Astrocyte (in vitro differentiated cells and primary cell): ENCODE results near the gene LIPC. TPM values are rescaled to one million over a fixed set of nuclear protein-coding genes. Genes with fewer than 3 reads are reported as not detected.

ENCODE experiments used
- DNase-seq: peaks from one replicate; pipeline ENCODE4 v3.0.0-alpha.2; 2010; ENCODE audit warnings: low read depth
- FAIRE-seq: peaks from 2 replicates; lab custom pipeline; 2011; peaks lifted over from hg19 to GRCh38; lab: Jason Lieb, UNC
- H2AFZ ChIP-seq: 2 replicates; pipeline ENCODE4 v1.6.0; 2012; ENCODE audit warnings: low read depth, low read length, inconsistent platforms
- H3K27ac ChIP-seq: 2 replicates; pipeline ENCODE4 v1.5.1; 2011; ENCODE audit warnings: low read depth, low read length, inconsistent platforms
- H3K27me3 ChIP-seq: 2 replicates; pipeline ENCODE4 v1.6.0; 2011; ENCODE audit warnings: low read length, inconsistent platforms; ENCODE audit not compliant: insufficient read depth
- H3K36me3 ChIP-seq: 2 replicates; pipeline ENCODE4 v1.5.1; 2011; ENCODE audit warnings: low read length, inconsistent platforms; ENCODE audit not compliant: insufficient read depth
- H3K4me1 ChIP-seq: 2 replicates; pipeline ENCODE4 v1.5.1; 2011; ENCODE audit warnings: low read length, inconsistent platforms; ENCODE audit not compliant: insufficient read depth
- H3K4me2 ChIP-seq: 2 replicates; pipeline ENCODE4 v1.6.0; 2012; ENCODE audit warnings: low read length, inconsistent platforms
- H3K4me3 ChIP-seq: 2 replicates; pipeline ENCODE4 v1.5.1; 2011; ENCODE audit warnings: low read depth, mild to moderate bottlenecking, low read length, inconsistent platforms; ENCODE audit not compliant: insufficient read depth
- H3K79me2 ChIP-seq: 2 replicates; pipeline ENCODE4 v1.6.0; 2012; ENCODE audit warnings: mild to moderate bottlenecking, low read length, inconsistent platforms; ENCODE audit not compliant: insufficient read depth
- H3K9ac ChIP-seq: 2 replicates; pipeline ENCODE4 v1.6.0; 2012; ENCODE audit warnings: mild to moderate bottlenecking, low read length, inconsistent platforms
- H3K9me3 ChIP-seq: 2 replicates; pipeline ENCODE4 v1.5.1; 2012; ENCODE audit warnings: low read depth, mild to moderate bottlenecking, low read length, inconsistent platforms; ENCODE audit not compliant: insufficient read depth
- H4K20me1 ChIP-seq: 2 replicates; pipeline ENCODE4 v1.6.0; 2012; ENCODE audit warnings: low read length, inconsistent platforms; ENCODE audit not compliant: insufficient read depth
- H3K27ac Mint-ChIP-seq: one replicate; pipeline ENCODE4 v1.8.0; 2021; ENCODE audit warnings: mild to moderate bottlenecking, mixed read lengths; ENCODE audit not compliant: unreplicated experiment
- H3K27me3 Mint-ChIP-seq: one replicate; pipeline ENCODE4 v1.8.0; 2021; ENCODE audit warnings: low read depth, mixed read lengths; ENCODE audit not compliant: unreplicated experiment
- H3K36me3 Mint-ChIP-seq: one replicate; pipeline ENCODE4 v1.8.0; 2021; ENCODE audit warnings: low read depth, mixed read lengths; ENCODE audit not compliant: unreplicated experiment
- H3K4me1 Mint-ChIP-seq: one replicate; pipeline ENCODE4 v1.8.0; 2021; ENCODE audit warnings: low read depth, mixed read lengths; ENCODE audit not compliant: unreplicated experiment
- H3K4me3 Mint-ChIP-seq: one replicate; pipeline ENCODE4 v1.8.0; 2021; ENCODE audit warnings: mild to moderate bottlenecking, moderate library complexity, mixed read lengths; ENCODE audit not compliant: unreplicated experiment
- H3K9me3 Mint-ChIP-seq: one replicate; pipeline ENCODE4 v1.8.0; 2021; ENCODE audit warnings: mild to moderate bottlenecking, mixed read lengths; ENCODE audit not compliant: unreplicated experiment
- EZH2 ChIP-seq: IDR thresholded peaks from 2 replicates; pipeline ENCODE4 v1.6.1; 2012; ENCODE audit warnings: mild to moderate bottlenecking, low read length, inconsistent platforms; ENCODE audit not compliant: insufficient read depth
- total RNA-seq: library from RNA; stranded (reverse); gene quantifications from 2 replicates; pipeline ENCODE4 v1.2.1, GENCODE V29; 2021
- TF ChIP-seq, protein P1 (sequence below): IDR thresholded peaks from 2 replicates; pipeline ENCODE4 v1.5.1; 2011; ENCODE audit warnings: low read depth, mild to moderate bottlenecking, inconsistent platforms, low read length, moderate library complexity; ENCODE audit not compliant: insufficient read depth

LIPC gene
- total RNA-seq, 1 donor from 2014 or later, result not detected

DNA sequence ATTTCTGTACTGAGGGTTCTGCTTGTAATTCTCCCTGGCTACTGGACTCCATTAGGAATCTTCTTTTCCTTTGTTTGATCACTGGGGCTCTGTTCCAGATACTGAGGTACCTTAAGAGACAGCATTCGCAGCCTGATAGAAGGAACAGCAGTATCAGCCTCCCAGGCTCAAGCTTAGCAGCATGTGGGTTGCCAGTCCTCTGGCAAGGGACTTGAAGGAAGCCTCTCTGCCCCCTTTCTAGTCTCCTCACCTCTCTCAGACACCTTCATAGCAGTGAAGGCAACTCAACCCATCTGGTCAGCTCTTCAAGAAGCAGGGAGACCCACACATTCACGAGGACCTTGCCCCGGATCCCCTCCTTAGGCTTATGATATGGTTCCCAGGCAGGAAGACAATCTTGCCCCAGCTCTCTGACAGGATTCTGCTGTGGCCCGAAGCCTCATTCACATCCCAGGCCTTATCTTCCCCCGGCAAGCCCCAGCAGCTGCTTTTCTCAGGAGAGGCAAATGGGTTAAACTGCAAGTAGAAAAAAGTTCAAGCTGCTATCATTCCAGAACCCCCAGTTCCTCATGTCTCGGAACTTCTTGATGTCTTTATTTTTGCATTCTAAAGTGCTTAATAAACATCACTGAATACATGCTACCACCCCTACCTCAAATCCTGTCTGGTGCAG is 153.1 kb downstream of the LIPC start:
- no peaks in the 10 kb centered on the region for H3K27me3 ChIP-seq
- DNase-seq (no peak), FAIRE-seq (no peak)
- H3K36me3 ChIP-seq, result no peaks in the 10 kb centered on the region
- no peaks in the 10 kb centered on the region for H4K20me1 ChIP-seq
- no peaks in the 10 kb centered on the region for H3K79me2 ChIP-seq
- Mint-ChIP-seq H3K36me3 (no peaks in the 10 kb centered on the region), H3K27me3 (peaks cover 2% of the 10 kb centered on the region), H3K27ac (no peak overlapping the region), H3K9me3 (peaks cover 4% of the 10 kb centered on the region), H3K4me1 (peaks cover 4% of the 10 kb centered on the region), H3K4me3 (no peak overlapping the region)
- no peak overlapping the region for H3K27ac ChIP-seq
- H3K9ac ChIP-seq, result no peak overlapping the region
- no peaks in the 10 kb centered on the region for H3K4me1 ChIP-seq
- no peak overlapping the region for H3K4me2 ChIP-seq
- no peak overlapping the region for H3K4me3 ChIP-seq
- TF ChIP-seq, protein P1, sequence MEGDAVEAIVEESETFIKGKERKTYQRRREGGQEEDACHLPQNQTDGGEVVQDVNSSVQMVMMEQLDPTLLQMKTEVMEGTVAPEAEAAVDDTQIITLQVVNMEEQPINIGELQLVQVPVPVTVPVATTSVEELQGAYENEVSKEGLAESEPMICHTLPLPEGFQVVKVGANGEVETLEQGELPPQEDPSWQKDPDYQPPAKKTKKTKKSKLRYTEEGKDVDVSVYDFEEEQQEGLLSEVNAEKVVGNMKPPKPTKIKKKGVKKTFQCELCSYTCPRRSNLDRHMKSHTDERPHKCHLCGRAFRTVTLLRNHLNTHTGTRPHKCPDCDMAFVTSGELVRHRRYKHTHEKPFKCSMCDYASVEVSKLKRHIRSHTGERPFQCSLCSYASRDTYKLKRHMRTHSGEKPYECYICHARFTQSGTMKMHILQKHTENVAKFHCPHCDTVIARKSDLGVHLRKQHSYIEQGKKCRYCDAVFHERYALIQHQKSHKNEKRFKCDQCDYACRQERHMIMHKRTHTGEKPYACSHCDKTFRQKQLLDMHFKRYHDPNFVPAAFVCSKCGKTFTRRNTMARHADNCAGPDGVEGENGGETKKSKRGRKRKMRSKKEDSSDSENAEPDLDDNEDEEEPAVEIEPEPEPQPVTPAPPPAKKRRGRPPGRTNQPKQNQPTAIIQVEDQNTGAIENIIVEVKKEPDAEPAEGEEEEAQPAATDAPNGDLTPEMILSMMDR, result no peak
- TF ChIP-seq EZH2, result no peak
- H2AFZ ChIP-seq, result no peak overlapping the region
- no peaks in the 10 kb centered on the region for H3K9me3 ChIP-seq

GRCh38 chr15:58585693-58586443 is 154.1 kb downstream of the LIPC start:
- no peak for FAIRE-seq
- Histone ChIP-seq H3K27ac (no peak overlapping the region), H3K4me3 (no peak overlapping the region), H3K4me2 (no peak overlapping the region), H3K27me3 (no peaks in the 10 kb centered on the region), H3K36me3 (no peaks in the 10 kb centered on the region), H3K9ac (no peak overlapping the region), H4K20me1 (no peaks in the 10 kb centered on the region), H3K9me3 (no peaks in the 10 kb centered on the region), H3K4me1 (no peaks in the 10 kb centered on the region), H3K79me2 (no peaks in the 10 kb centered on the region), H2AFZ (no peak overlapping the region)
- no peak overlapping the region for H3K4me3 Mint-ChIP-seq
- H3K27ac Mint-ChIP-seq, result no peak overlapping the region
- H3K9me3 Mint-ChIP-seq, result peaks cover 4% of the 10 kb centered on the region
- no peak for TF ChIP-seq EZH2
- TF ChIP-seq, protein P1, result no peak
- peaks cover 10% of the 10 kb centered on the region for H3K4me1 Mint-ChIP-seq
- peaks cover 2% of the 10 kb centered on the region for H3K27me3 Mint-ChIP-seq
- H3K36me3 Mint-ChIP-seq, result no peaks in the 10 kb centered on the region
- no peak for DNase-seq

- DNase-seq (no peak), FAIRE-seq (no peak)
- no peaks in the 10 kb centered on the region for H3K79me2 ChIP-seq
- no peaks in the 10 kb centered on the region for H4K20me1 ChIP-seq
- H3K4me1 ChIP-seq, result no peaks in the 10 kb centered on the region
- H3K4me2 ChIP-seq, result no peak overlapping the region
- no peak overlapping the region for H3K9ac ChIP-seq
- H3K4me3 Mint-ChIP-seq, result no peak overlapping the region
- H3K27ac Mint-ChIP-seq, result no peak overlapping the region
- TF ChIP-seq EZH2, result no peak
- TF ChIP-seq, protein P1, result no peak
- H3K9me3 Mint-ChIP-seq, result peaks cover 4% of the 10 kb centered on the region
- H3K4me3 ChIP-seq, result no peak overlapping the region
- H3K36me3 ChIP-seq, result no peaks in the 10 kb centered on the region
- no peak overlapping the region for H2AFZ ChIP-seq
- H3K36me3 Mint-ChIP-seq, result peaks cover 3% of the 10 kb centered on the region
- H3K9me3 ChIP-seq, result no peaks in the 10 kb centered on the region
- no peaks in the 10 kb centered on the region for H3K27me3 ChIP-seq
- peaks cover 10% of the 10 kb centered on the region for H3K4me1 Mint-ChIP-seq
- H3K27me3 Mint-ChIP-seq, result peaks cover 2% of the 10 kb centered on the region
- no peak overlapping the region for H3K27ac ChIP-seq
These were observed 155.7 kb downstream of the LIPC start for GRCh38 chr15:58587486-58587885.
